ENCODE measurements around the gene NEXN. TPM values are rescaled to one million over a fixed set of nuclear protein-coding genes. Genes with fewer than 3 reads are reported as not detected.

Gene NEXN
- total RNA-seq, 2 experiments from 2014 or later, result 2.4 to 2.8 TPM

GRCh38 chr1:77948841-77949424, 60.5 kb downstream of the NEXN start:
- ATAC-seq (no peak), DNase-seq (no peak)
- Mint-ChIP-seq H3K27ac (peak overlapping the region; percentile 57), H3K4me1 (ENCODE audit: low read depth) (peaks cover 50% of the 10 kb centered on the region), H3K4me3 (no peak overlapping the region), H3K27me3 (no peaks in the 10 kb centered on the region), H3K36me3 (ENCODE audit: low read depth) (peaks cover 53% of the 10 kb centered on the region), H3K9me3 (no peaks in the 10 kb centered on the region)
- intact Hi-C loops (cut with micrococcal nuclease), result no loop called here
- TF ChIP-seq, protein P1, sequence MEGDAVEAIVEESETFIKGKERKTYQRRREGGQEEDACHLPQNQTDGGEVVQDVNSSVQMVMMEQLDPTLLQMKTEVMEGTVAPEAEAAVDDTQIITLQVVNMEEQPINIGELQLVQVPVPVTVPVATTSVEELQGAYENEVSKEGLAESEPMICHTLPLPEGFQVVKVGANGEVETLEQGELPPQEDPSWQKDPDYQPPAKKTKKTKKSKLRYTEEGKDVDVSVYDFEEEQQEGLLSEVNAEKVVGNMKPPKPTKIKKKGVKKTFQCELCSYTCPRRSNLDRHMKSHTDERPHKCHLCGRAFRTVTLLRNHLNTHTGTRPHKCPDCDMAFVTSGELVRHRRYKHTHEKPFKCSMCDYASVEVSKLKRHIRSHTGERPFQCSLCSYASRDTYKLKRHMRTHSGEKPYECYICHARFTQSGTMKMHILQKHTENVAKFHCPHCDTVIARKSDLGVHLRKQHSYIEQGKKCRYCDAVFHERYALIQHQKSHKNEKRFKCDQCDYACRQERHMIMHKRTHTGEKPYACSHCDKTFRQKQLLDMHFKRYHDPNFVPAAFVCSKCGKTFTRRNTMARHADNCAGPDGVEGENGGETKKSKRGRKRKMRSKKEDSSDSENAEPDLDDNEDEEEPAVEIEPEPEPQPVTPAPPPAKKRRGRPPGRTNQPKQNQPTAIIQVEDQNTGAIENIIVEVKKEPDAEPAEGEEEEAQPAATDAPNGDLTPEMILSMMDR (IDR thresholded peaks at IDR 0.05), result no peak
- ChIA-PET CTCF (no interaction called here), POLR2A (interaction anchor here (1.9 kb wide), 1 partner anchor 29 kb away, joined by 8 read pairs; the partner anchor contains the start of gene FUBP1)

- ATAC-seq (peak; percentile 51), DNase-seq (no peak)
- TF ChIP-seq, protein P1 (IDR thresholded peaks at IDR 0.05), result no peak
- H3K27ac Mint-ChIP-seq, result peak overlapping the region; percentile 86
- CTCF ChIA-PET, result interaction anchor here (1.1 kb wide), 1 partner anchor 14 kb away, joined by 4 read pairs; no protein-coding TSS in a partner anchor
- H3K36me3 Mint-ChIP-seq (ENCODE audit: low read depth), result peaks cover 57% of the 10 kb centered on the region
- H3K4me3 Mint-ChIP-seq, result no peak overlapping the region
- H3K9me3 Mint-ChIP-seq, result no peaks in the 10 kb centered on the region
- no peaks in the 10 kb centered on the region for H3K27me3 Mint-ChIP-seq
- POLR2A ChIA-PET, result interaction anchor here (0.7 to 3.0 kb wide), 14 partner anchors 8 to 171 kb away, joined by 3 to 20 read pairs (median 4); partner anchors contain the start of genes FUBP1 and MIGA1
- intact Hi-C loops (cut with micrococcal nuclease), result no loop called here
- H3K4me1 Mint-ChIP-seq (ENCODE audit: low read depth), result peaks cover 50% of the 10 kb centered on the region
These were observed 62.4 kb downstream of the NEXN start for GRCh38 chr1:77950873-77951272.

DNA sequence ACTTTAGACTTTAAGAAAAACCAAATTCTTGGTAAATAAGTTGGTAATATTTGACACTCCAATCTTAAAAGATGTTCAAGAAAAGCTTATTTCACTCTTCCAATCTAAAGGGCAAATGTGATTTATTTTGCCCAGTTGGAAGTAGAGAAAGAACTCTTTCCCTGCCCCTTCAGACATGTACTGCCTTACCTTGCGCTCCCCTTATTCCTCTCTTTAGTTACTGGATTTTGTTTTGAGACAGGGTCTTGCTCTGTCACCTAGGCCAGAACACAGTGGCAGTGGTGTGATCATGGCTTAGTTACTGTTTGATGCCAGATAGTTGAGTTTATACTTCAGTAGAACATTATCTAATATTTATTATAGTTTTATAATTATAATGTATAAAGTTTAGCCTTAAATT, 62.9 kb downstream of the NEXN start:
- Mint-ChIP-seq H3K27ac (peak overlapping the region; percentile 86), H3K27me3 (no peaks in the 10 kb centered on the region), H3K9me3 (no peaks in the 10 kb centered on the region), H3K4me3 (no peak overlapping the region), H3K4me1 (ENCODE audit: low read depth) (peaks cover 50% of the 10 kb centered on the region), H3K36me3 (ENCODE audit: low read depth) (peaks cover 57% of the 10 kb centered on the region)
- DNase-seq (no peak), ATAC-seq (no peak)
- ChIA-PET POLR2A (interaction anchor here (0.7 to 3.0 kb wide), 10 partner anchors 9 to 172 kb away, joined by 3 to 20 read pairs (median 3); partner anchors contain the start of genes FUBP1 and MIGA1), CTCF (no interaction called here)
- TF ChIP-seq, protein P1 (IDR thresholded peaks at IDR 0.05), result no peak
- intact Hi-C loops (cut with micrococcal nuclease), result no loop called here

DNA sequence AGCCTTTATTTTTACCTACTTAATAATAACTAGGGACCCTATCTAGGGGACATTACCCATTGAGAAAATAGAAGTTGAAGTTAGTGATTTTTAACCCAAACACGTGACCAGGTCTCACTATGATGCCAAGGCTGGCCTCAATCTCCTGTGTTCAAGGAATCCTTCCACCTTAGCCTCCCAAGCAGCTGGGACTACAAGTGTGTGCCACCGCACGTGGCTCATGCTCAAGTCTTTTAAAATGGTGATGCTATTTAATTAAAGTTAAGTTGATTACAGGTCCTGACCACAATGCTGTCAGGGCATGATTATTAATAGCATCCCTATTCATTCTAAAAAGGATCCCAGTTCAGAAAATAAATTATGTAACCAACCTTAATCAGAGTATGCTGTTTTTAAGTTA, 65.5 kb downstream of the NEXN start:
- intact Hi-C loops (cut with micrococcal nuclease), result no loop called here
- H3K4me1 Mint-ChIP-seq (ENCODE audit: low read depth), result peaks cover 40% of the 10 kb centered on the region
- ChIA-PET POLR2A (interaction anchor here (0.8 to 3.1 kb wide), 3 partner anchors 10 to 24 kb away, joined by 3 to 14 read pairs (median 3); no protein-coding TSS in a partner anchor), CTCF (interaction anchor here (1.1 kb wide), 1 partner anchor 12 kb away, joined by 3 read pairs; no protein-coding TSS in a partner anchor)
- no peak overlapping the region for H3K27ac Mint-ChIP-seq
- ATAC-seq (no peak), DNase-seq (no peak)
- TF ChIP-seq, protein P1 (IDR thresholded peaks at IDR 0.05), result no peak
- no peaks in the 10 kb centered on the region for H3K27me3 Mint-ChIP-seq
- H3K36me3 Mint-ChIP-seq (ENCODE audit: low read depth), result peaks cover 53% of the 10 kb centered on the region
- H3K4me3 Mint-ChIP-seq, result no peak overlapping the region
- H3K9me3 Mint-ChIP-seq, result no peaks in the 10 kb centered on the region

DNA sequence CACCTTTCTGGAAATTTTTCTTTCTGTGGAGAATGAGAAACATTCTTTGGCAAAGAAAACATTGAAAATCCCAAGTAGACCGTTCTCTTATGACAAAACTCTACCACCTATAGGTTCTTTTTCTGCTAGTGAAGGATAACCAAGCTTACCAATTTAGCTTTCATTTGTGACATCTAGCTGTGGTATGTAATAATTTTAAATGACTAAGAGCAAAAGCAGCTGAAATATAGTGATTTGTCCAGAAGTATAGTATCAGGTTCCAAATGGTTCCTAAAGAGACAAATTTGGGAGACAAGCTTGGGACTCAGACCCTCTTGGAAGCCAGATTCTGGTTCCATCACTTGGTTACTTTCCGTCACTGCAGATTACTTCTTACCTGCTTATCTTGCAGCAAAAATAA, 66.1 kb downstream of the NEXN start:
- DNase-seq (no peak), ATAC-seq (no peak)
- Mint-ChIP-seq H3K27ac (no peak overlapping the region), H3K36me3 (ENCODE audit: low read depth) (peaks cover 57% of the 10 kb centered on the region), H3K4me3 (no peak overlapping the region), H3K9me3 (no peaks in the 10 kb centered on the region), H3K27me3 (no peaks in the 10 kb centered on the region), H3K4me1 (ENCODE audit: low read depth) (peaks cover 38% of the 10 kb centered on the region)
- ChIA-PET CTCF (interaction anchor here (1.1 to 1.2 kb wide), 2 partner anchors 11 to 14 kb away, joined by 3 read pairs; no protein-coding TSS in a partner anchor), POLR2A (interaction anchor here (0.8 to 3.1 kb wide), 3 partner anchors 10 to 24 kb away, joined by 3 to 14 read pairs (median 3); no protein-coding TSS in a partner anchor)
- intact Hi-C loops (cut with micrococcal nuclease), result no loop called here
- TF ChIP-seq, protein P1 (IDR thresholded peaks at IDR 0.05), result no peak

Data from activated CD8-positive, alpha-beta T cell treated with anti-CD3 and anti-CD28 coated beads for 36 hours (primary cell).